ENCODE data around the gene OR2H2. TPM values are rescaled to one million over a fixed set of nuclear protein-coding genes. Genes with fewer than 3 reads are reported as not detected.

Gene OR2H2
- total and polyA plus RNA-seq, 2 of the 13 experiments (the other 11 are each of a cell fraction or from before 2014, with no cell fraction given): not detected

- TF ChIP-seq ZNF710 (CRISPR knock-in tag; IDR thresholded peaks at IDR 0.05; ENCODE audit: borderline replicate concordance) (peak; percentile 28; the same call in 1 of the 2 replicates), RBFOX2 (IDR thresholded peaks at IDR 0.05; ENCODE audit: low read depth, low read length) (peak; percentile 54; the same call in 1 of the 2 replicates), SPEN (CRISPR knock-in tag; IDR thresholded peaks at IDR 0.05; ENCODE audit: low read depth) (0 out of 2 replicates have a peak, but pooled peaks have one; percentile 32), SOX6 (IDR thresholded peaks at IDR 0.05) (no peak), SOX6 (CRISPR knock-in tag; IDR thresholded peaks at IDR 0.05) (peak; percentile 47), HNF4A (CRISPR knock-in tag; IDR thresholded peaks at IDR 0.05) (peak; percentile 14; the same call in 1 of the 2 replicates), ZNF367 (CRISPR knock-in tag; IDR thresholded peaks at IDR 0.05; ENCODE audit: borderline replicate concordance) (no peak), POLR2AphosphoS5 (IDR thresholded peaks at IDR 0.05; ENCODE audit: low read depth, low read length) (peak; percentile 37; the same call in 1 of the 2 replicates), SOX13 (IDR thresholded peaks at IDR 0.05) (no peak), SOX13 (CRISPR knock-in tag; conservative IDR thresholded peaks at IDR 0.05 in 1 of 2, IDR thresholded peaks at IDR 0.05 in 1 of 2) (peak in 1 of 2 experiments; percentile 19; a peak in 1 of 4 replicates), PITX1 (CRISPR knock-in tag; IDR thresholded peaks at IDR 0.05) (peak; percentile 13; the same call in 1 of the 2 replicates), ZNF230 (CRISPR knock-in tag; IDR thresholded peaks at IDR 0.05) (no peak), ZNF335 (CRISPR knock-in tag; IDR thresholded peaks at IDR 0.05) (peak; percentile 77; the same call in 1 of the 2 replicates), CEBPG (CRISPR knock-in tag; IDR thresholded peaks at IDR 0.05) (0 out of 2 replicates have a peak, but pooled peaks have one; percentile 13), HDAC1 (CRISPR knock-in tag; IDR thresholded peaks at IDR 0.05) (peak; percentile 64), CREM (IDR thresholded peaks at IDR 0.05) (peak; percentile 35; the same call in 1 of the 2 replicates), CREM (CRISPR knock-in tag; IDR thresholded peaks at IDR 0.05) (no peak), TEAD3 (CRISPR knock-in tag; optimal IDR thresholded peaks at IDR 0.05; ENCODE audit: borderline replicate concordance) (peak; percentile 37), HNRNPH1 (optimal IDR thresholded peaks at IDR 0.05; ENCODE audit: low read depth, low read length) (no peak), NFAT5 (CRISPR knock-in tag; IDR thresholded peaks at IDR 0.05) (no peak), POLR2A (IDR thresholded peaks at IDR 0.05; ENCODE audit: insufficient read depth in 1 of 2, low read depth in 2 of 2, low read length in 2 of 2) (peak in 1 of 2 experiments; percentile 82; a peak in 2 of 4 replicates)
- TF ChIP-seq, protein P1, sequence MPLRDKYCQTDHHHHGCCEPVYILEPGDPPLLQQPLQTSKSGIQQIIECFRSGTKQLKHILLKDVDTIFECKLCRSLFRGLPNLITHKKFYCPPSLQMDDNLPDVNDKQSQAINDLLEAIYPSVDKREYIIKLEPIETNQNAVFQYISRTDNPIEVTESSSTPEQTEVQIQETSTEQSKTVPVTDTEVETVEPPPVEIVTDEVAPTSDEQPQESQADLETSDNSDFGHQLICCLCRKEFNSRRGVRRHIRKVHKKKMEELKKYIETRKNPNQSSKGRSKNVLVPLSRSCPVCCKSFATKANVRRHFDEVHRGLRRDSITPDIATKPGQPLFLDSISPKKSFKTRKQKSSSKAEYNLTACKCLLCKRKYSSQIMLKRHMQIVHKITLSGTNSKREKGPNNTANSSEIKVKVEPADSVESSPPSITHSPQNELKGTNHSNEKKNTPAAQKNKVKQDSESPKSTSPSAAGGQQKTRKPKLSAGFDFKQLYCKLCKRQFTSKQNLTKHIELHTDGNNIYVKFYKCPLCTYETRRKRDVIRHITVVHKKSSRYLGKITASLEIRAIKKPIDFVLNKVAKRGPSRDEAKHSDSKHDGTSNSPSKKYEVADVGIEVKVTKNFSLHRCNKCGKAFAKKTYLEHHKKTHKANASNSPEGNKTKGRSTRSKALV (CRISPR knock-in tag; IDR thresholded peaks at IDR 0.05): 0 out of 2 replicates have a peak, but pooled peaks have one; percentile 46
Measured at GRCh38 chr6:29559524-29560287, 25.2 kb upstream of the OR2H2 start, which contains the start of gene UBD (continued).

Data from HepG2 (cell line).